HG02588 (cell line): ENCODE measurements around the gene ILRUN.
"Not testable (repeated sequence)": the region's sequence is repeated elsewhere in the genome, so short reads cannot be mapped to it uniquely, and the experiment has no call there.

Experiments used
- ATAC-seq: cut with Tn5 transposase; IDR thresholded peaks from one replicate; pipeline ENCODE4 v1.9.1; 2021; ENCODE audit warnings: mild to moderate bottlenecking, moderate library complexity; ENCODE audit not compliant: unreplicated experiment

The ILRUN gene

GRCh38 chr6:34696739-34697543 is at the start of gene ILRUN:
Gene ILRUN (minus strand): TSS chr6:34696767. CDS start chr6:34696603, 164 bp downstream.
- ATAC-seq = peak; percentile 83

- no peak for ATAC-seq
Observed at GRCh38 chr6:34745277-34746103, 48.9 kb upstream of the ILRUN start.

GRCh38 chr6:34744294-34744647 is 47.7 kb upstream of the ILRUN start:
- ATAC-seq = not testable (repeated sequence)

DNA sequence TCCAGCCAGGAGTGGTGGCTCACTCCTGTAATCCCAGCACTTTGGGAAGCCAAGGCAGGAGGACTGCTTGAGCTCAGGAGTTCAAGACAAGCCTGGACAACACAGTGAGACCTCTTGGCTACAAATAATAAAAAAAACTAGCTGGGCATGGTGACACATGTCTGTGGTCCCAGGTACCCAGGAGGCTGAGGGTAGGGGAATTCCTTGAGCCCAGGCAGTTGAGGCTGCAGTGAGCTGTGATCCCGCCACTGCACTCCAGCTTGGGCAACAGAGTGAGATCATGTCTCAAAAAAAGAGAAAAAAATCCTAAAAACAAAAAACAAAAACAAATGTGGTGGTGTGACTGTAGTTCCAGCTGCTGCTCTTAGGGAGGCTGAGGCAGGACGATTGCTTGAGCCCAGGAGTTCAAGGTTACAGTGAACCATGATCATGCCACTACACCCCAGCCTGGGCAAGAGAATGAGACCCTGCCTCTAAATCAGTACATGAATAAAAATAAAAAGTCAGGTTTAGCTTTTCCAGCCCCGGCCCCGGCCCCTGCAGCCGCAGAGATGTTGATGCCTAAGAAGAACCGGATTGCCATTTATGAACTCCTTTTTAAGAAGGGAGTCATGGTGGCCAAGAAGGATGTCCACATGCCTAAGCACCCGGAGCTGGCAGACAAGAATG is 47.2 kb upstream of the ILRUN start:
- no peak for ATAC-seq

DNA sequence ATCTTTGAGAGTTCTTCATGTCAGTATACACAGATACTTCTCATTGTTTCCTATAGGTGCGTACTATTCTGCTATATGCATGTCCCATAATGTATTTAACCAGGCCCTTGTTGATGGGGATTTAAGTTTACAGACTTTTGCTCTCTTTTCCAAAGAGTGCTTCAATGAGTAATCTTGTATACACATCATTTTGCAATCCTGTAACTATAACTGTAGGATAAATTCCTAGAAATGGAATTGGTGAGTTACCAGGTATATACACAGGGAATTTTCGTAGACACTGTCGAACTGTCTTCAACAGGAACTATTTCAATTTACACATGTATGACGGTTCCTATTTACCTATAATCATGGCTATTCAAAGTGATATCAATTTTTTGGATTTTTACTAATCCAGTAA is 45.5 kb upstream of the ILRUN start:
- ATAC-seq = no peak

GRCh38 chr6:34736823-34737222 is 40.3 kb upstream of the ILRUN start:
- ATAC-seq = no peak

DNA sequence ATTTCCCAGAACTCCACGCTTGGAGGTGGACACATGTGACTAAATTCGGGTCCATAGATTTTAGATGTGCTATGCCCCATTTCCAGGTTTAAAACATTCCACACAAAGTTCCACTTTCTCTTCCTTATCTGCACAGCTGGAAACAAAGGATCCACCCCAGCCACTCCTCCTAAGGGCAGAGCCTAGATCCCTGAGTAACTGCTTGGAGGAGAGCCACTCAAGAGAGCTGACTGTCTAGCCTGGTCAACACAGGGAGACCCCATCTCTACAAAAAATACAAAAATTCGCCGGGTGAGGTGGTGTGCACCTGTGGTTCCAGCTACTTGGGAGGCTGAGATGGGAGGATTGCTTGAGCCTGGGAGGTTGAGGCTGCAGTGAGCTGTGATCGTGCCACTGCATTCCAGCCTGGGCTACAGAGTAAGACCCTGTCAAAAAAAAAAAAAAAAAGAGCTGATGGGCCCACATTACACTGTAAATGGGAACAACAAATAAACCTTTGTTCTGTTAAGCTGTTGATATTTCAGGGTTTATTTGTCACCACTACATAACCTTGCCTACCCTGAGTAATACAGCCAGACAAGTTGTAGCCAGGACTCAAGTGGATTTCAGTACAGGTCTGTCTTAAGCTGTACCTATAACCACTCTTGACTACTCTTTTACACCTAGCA is 35.0 kb upstream of the ILRUN start:
- no peak for ATAC-seq

DNA sequence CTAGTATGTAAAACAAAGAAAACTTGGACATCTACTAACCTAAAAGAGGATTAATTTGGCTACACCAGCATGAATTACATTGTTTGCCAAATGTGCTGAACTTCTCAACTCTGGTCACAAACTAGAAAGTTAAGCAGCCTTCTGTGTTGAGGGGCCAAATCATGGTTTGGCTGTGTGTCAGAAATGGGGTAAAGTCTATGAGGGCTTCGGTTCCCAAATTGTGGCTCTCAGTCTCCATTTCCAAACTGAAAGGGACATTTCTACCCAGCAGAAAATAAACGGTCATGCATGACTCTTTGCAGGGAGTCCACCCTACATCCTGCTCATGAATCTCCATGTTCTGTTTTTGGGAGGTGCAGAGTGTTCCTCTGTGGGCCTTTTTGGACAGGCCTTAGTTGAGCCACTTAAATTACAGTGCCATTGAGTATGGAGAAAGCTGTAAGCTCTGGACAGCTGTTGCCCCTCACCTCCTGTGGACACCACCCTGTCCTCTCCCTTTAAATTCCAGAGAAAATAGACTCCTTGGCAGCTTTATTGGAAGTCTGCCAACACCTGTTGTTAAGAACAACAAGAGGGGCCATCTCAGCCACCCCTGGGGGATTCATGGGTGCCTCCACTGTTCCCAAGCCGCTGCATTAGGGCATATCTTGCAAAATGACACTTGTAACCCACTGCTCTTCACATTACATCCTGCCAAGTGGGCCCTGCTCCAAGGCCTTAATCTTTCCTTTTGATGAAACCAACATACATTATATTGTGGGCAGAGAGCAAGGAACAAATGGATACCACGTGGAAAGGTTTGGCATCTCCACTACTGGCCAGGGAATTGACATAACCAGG is 33.3 kb upstream of the ILRUN start:
- ATAC-seq = no peak

DNA sequence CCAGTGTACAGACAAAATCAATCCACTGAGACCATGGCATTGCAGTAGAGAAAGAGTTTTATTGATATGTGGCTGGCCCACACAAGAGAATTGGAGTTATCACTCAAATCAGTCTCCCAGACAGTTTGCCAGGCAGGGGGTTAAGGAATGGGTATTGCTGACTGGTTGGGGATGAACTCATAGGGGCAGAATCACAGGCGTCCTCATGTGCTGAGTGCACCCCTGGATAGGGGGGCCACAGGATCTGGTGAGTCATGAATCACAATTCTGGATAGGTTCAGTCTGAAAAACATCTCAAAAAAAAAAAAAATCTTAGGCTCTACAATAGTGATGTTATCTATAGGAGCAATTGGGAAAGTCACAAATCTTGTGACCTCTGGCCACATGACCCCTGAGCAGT is 29.5 kb upstream of the ILRUN start:
- no peak for ATAC-seq

GRCh38 chr6:34723203-34723602 is 26.6 kb upstream of the ILRUN start:
- ATAC-seq = no peak

- ATAC-seq = no peak
Observed at GRCh38 chr6:34722451-34722850, 25.9 kb upstream of the ILRUN start.

DNA sequence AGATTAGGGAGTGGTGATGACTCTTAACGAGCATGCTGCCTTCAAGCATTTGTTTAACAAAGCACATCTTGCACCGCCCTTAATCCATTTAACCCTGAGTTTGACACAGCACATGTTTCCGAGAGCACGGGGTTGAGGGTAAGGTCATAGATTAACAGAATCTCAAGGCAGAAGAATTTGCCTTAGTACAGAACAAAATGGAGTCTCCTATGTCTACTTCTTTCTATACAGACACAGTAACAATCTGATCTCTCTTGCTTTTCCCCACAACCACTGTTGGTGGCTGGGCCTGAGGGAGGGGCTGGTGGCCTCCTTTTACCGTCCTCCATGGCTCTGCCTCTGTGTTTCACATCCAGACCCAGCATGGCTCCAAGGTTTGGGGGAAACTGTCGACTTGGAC is 23.6 kb upstream of the ILRUN start:
- not testable (repeated sequence) for ATAC-seq

DNA sequence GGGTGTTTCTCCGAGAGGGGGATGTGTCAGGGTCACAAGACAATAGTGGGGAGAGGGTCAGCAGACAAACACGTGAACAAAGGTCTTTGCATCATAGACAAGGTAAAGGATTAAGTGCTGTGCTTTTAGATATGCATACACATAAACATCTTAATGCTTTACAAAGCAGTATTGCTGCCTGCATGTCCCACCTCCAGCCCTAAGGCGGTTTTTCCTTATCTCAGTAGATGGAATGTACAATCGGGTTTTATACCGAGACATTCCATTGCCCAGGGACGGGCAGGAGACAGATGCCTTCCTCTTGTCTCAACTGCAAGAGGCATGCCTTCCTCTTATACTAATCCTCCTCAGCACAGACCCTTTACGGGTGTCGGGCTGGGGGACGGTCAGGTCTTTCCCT is 23.1 kb upstream of the ILRUN start:
- ATAC-seq = not testable (repeated sequence)

GRCh38 chr6:34718976-34719375 is 22.4 kb upstream of the ILRUN start:
- ATAC-seq = no peak

- no peak for ATAC-seq
Observed at GRCh38 chr6:34717466-34717865, 20.9 kb upstream of the ILRUN start.

- ATAC-seq = no peak
Observed at GRCh38 chr6:34714663-34715062, 18.1 kb upstream of the ILRUN start.

GRCh38 chr6:34712881-34713280 is 16.3 kb upstream of the ILRUN start:
- not testable (repeated sequence) for ATAC-seq

GRCh38 chr6:34709386-34709785 is 12.8 kb upstream of the ILRUN start:
- ATAC-seq = no peak

DNA sequence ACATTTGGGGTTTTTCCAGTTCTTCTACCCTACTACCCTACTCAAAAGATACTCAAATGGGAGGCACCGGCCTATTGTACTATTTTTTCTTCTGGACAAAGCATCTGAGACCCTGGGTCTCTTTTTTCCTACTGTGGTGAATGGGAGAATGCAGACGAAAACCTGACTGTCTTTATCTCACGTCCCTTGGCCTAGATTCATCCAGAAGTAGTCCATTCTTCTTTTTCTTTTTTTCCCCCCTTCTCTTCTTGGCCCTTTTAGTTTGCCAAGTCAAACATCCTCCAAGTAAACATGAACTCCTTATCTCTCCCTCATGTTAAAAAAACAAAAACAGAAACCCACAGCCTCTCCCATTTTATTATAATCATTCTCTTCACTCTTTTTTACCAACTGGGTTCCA is 8.7 kb upstream of the ILRUN start:
- no peak for ATAC-seq

GRCh38 chr6:34701199-34701598 is 4.6 kb upstream of the ILRUN start:
- ATAC-seq = no peak
